ENCODE results near the gene APOL4.

Gene APOL4

GRCh38 chr22:36151006-36151595 lies 50.5 kb downstream of the APOL4 start:
- no peak for DNase-seq

- DNase-seq = no peak
Measured at GRCh38 chr22:36149441-36149840, 52.2 kb downstream of the APOL4 start.

GRCh38 chr22:36148411-36148810 lies 53.2 kb downstream of the APOL4 start:
- no peak for DNase-seq

- no peak for DNase-seq
Measured at GRCh38 chr22:36147196-36147791, 54.3 kb downstream of the APOL4 start.

GRCh38 chr22:36145881-36146280 lies 55.7 kb downstream of the APOL4 start:
- DNase-seq = no peak

- peak; percentile 71 for DNase-seq
Measured at GRCh38 chr22:36144886-36145541, 56.6 kb downstream of the APOL4 start.

GRCh38 chr22:36143956-36144355 lies 57.7 kb downstream of the APOL4 start:
- DNase-seq = no peak

- no peak for DNase-seq
Measured at GRCh38 chr22:36143066-36143815, 58.4 kb downstream of the APOL4 start.

GRCh38 chr22:36141481-36141880 lies 60.1 kb downstream of the APOL4 start:
- no peak for DNase-seq
